HepG2 (cell line): ENCODE measurements around the gene OR2T27. TPM values are rescaled to one million over a fixed set of nuclear protein-coding genes. Genes with fewer than 3 reads are reported as not detected.

ENCODE experiments used
- ATAC-seq: fragments of 200-7000 bp; cut with Tn5 transposase; 3 replicates; pipeline ENCODE4 v1.9.1; 2020; ENCODE audit warnings: mild to moderate bottlenecking, moderate library complexity
- BruUV-seq: library from RNA; stranded (reverse); fragments of 400-500 nt; replicated peaks from 2 replicates; lab custom pipeline; 2021; lab: Mats Ljungman, UMichigan
- CTCF ChIA-PET: fragments of 300-600 bp; formaldehyde crosslinking; extraction: SDS; loops from one replicate; lab custom pipeline; 2021; ENCODE audit warnings: low total read pairs, inconsistent platforms, low intra/inter-chr PET ratio; lab: Yijun Ruan, JAX
- POLR2A ChIA-PET: fragments of 350-600 bp; sonication (Branson Sonifier 250); formaldehyde crosslinking; loops from one replicate; lab custom pipeline; 2020; ENCODE audit warnings: antibody characterized with exemption, inconsistent platforms; lab: Yijun Ruan, JAX
- DNase-seq: peaks from one replicate; pipeline ENCODE4 v3.0.0-alpha.2; 2015; ENCODE audit warnings: low spot score
- FAIRE-seq: peaks from 3 replicates; lab custom pipeline; 2011; peaks lifted over from hg19 to GRCh38; lab: Jason Lieb, UNC
- H2AFZ ChIP-seq: one replicate; pipeline ENCODE4 v1.6.1; 2011; ENCODE audit warnings: low read length, inconsistent platforms
- H3K27ac ChIP-seq: fragments of 300-600 bp; 3 replicates; pipeline ENCODE4 v1.8.0; 2011; ENCODE audit warnings: mixed run types, mild to moderate bottlenecking, mixed read lengths, low read length, inconsistent platforms; ENCODE audit not compliant: insufficient read depth; ENCODE audit errors: extremely low read length
- H3K27me3 ChIP-seq, 2 experiments: fragments of 200-600 bp in 1 of 2; 2 replicates in 1 of 2; 3 replicates in 1 of 2; pipeline versions ENCODE4 v1.6.0 to v1.8.0; 2011; ENCODE audit warnings: low read length in 2 of 2, mild to moderate bottlenecking in 2 of 2, moderate library complexity in 2 of 2, inconsistent platforms in 1 of 2; ENCODE audit not compliant: insufficient read depth in 2 of 2, control insufficient read depth in 1 of 2
- H3K36me3 ChIP-seq, 2 experiments: fragments of 200-600 bp in 1 of 2; replicated peaks in 1 of 2; 2 replicates in 1 of 2; 3 replicates in 1 of 2; pipeline versions ENCODE4 v1.5.1 to v1.8.0; 2011; ENCODE audit warnings: low read length in 2 of 2, inconsistent platforms in 1 of 2; ENCODE audit not compliant: insufficient read depth in 2 of 2, control insufficient read depth in 1 of 2
- H3K4me1 ChIP-seq: 2 replicates; pipeline ENCODE4 v1.5.1; 2012; ENCODE audit warnings: low read length, inconsistent platforms; ENCODE audit not compliant: insufficient read depth
- H3K4me2 ChIP-seq: 2 replicates; pipeline ENCODE4 v1.6.0; 2011; ENCODE audit warnings: low read depth, low read length, inconsistent platforms
- H3K4me3 ChIP-seq, 3 experiments: fragments of 200-600 bp in 1 of 3; sonication (generic), shearing (Covaris generic) in 1 of 3; replicated peaks in 1 of 3; 2 replicates each; pipeline ENCODE4 v1.5.1; 2011 to 2016; ENCODE audit warnings: low read length in 3 of 3, inconsistent platforms in 2 of 3, low read depth in 2 of 3, mild to moderate bottlenecking in 2 of 3, control low read depth in 1 of 3, mixed read lengths in 1 of 3; ENCODE audit not compliant: insufficient read depth in 1 of 3
- H3K79me2 ChIP-seq: one replicate; pipeline ENCODE4 v1.6.1; 2011; ENCODE audit warnings: low read length, inconsistent platforms; ENCODE audit not compliant: insufficient read depth
- H3K9ac ChIP-seq: 2 replicates; pipeline ENCODE4 v1.6.0; 2011; ENCODE audit warnings: mild to moderate bottlenecking, low read depth, low read length, inconsistent platforms; ENCODE audit not compliant: insufficient read depth
- H3K9me3 ChIP-seq: 2 replicates; pipeline ENCODE4 v1.5.1; 2012; ENCODE audit warnings: mild to moderate bottlenecking, low read length
- H4K20me1 ChIP-seq: 2 replicates; pipeline ENCODE4 v1.6.0; 2011; ENCODE audit warnings: inconsistent platforms, mild to moderate bottlenecking, low read length, moderate library complexity; ENCODE audit not compliant: insufficient read depth
- ATF3 ChIP-seq: sonication (generic); formaldehyde crosslinking; IDR thresholded peaks from 2 replicates; pipeline ENCODE4 v1.4.0; 2020; ENCODE audit warnings: missing genetic modification reagents
- HDAC1 ChIP-seq: sonication (generic); formaldehyde crosslinking; IDR thresholded peaks from 2 replicates; pipeline ENCODE4 v1.5.1; 2020; ENCODE audit warnings: mild to moderate bottlenecking, missing genetic modification reagents
- KDM1A ChIP-seq: IDR thresholded peaks from 2 replicates; pipeline ENCODE4 v1.6.1; 2016; ENCODE audit warnings: missing compliant biosample characterization
- KLF13 ChIP-seq: sonication (generic); formaldehyde crosslinking; IDR thresholded peaks from 2 replicates; pipeline ENCODE4 v1.4.0; 2020; ENCODE audit warnings: mild to moderate bottlenecking, missing genetic modification reagents
- MXI1 ChIP-seq: IDR thresholded peaks from 3 replicates; pipeline ENCODE4 v1.6.1; 2012; ENCODE audit warnings: low read depth, low read length, inconsistent platforms, borderline replicate concordance
- NR2F2 ChIP-seq: IDR thresholded peaks from 2 replicates; pipeline ENCODE4 v1.6.1; 2012; ENCODE audit warnings: low read depth, inconsistent platforms, borderline replicate concordance
- REXO4 ChIP-seq: sonication (generic); formaldehyde crosslinking; IDR thresholded peaks from 2 replicates; pipeline ENCODE4 v1.8.0; 2022; ENCODE audit warnings: missing genetic modification reagents, mild to moderate bottlenecking, borderline replicate concordance
- TAF1 ChIP-seq: sonication (generic); formaldehyde crosslinking; IDR thresholded peaks from 2 replicates; pipeline ENCODE4 v1.4.0; 2020; ENCODE audit warnings: missing genetic modification reagents
- TAF15 ChIP-seq: fragments of 200-400 bp; formaldehyde crosslinking; IDR thresholded peaks from one replicate; pipeline ENCODE4 v1.6.1; 2018; ENCODE audit warnings: mild to moderate bottlenecking, low read depth, low read length; ENCODE audit not compliant: poor library complexity, severe bottlenecking
- ZBTB21 ChIP-seq: sonication (generic); formaldehyde crosslinking; IDR thresholded peaks from 2 replicates; pipeline ENCODE4 v1.4.0; 2020; ENCODE audit warnings: missing genetic modification reagents
- ZC3H4 ChIP-seq: sonication (generic); formaldehyde crosslinking; IDR thresholded peaks from 2 replicates; pipeline ENCODE4 v1.4.0; 2020; ENCODE audit warnings: missing genetic modification reagents, borderline replicate concordance
- ZFP36L2 ChIP-seq: sonication (generic); formaldehyde crosslinking; IDR thresholded peaks from 2 replicates; pipeline ENCODE4 v1.4.0; 2020; ENCODE audit warnings: missing genetic modification reagents
- ZKSCAN8 ChIP-seq: IDR thresholded peaks from 2 replicates; pipeline ENCODE4 v1.6.1; 2016; ENCODE audit warnings: borderline replicate concordance, missing genetic modification reagents, missing compliant biosample characterization
- ZNF432 ChIP-seq: sonication (generic); formaldehyde crosslinking; IDR thresholded peaks from 2 replicates; pipeline ENCODE4 v1.5.0; 2020; ENCODE audit warnings: missing genetic modification reagents, mild to moderate bottlenecking, borderline replicate concordance
- ZNF557 ChIP-seq: sonication (generic); formaldehyde crosslinking; IDR thresholded peaks from 2 replicates; pipeline ENCODE4 v1.4.0; 2020; ENCODE audit warnings: missing genetic modification reagents
- ZNF674 ChIP-seq: sonication (generic); formaldehyde crosslinking; IDR thresholded peaks from 2 replicates; pipeline ENCODE4 v1.5.0; 2020; ENCODE audit warnings: low read depth, mild to moderate bottlenecking, missing genetic modification reagents
- ZNF75D ChIP-seq: sonication (generic); formaldehyde crosslinking; IDR thresholded peaks from 2 replicates; pipeline ENCODE4 v1.8.1; 2023; ENCODE audit warnings: missing genetic modification reagents, mild to moderate bottlenecking, borderline replicate concordance
- WGBS: methylation state at CpG from one replicate; pipeline ENCODE4 v1.1.6; 2017; ENCODE audit warnings: low lambda C conversion rate; 5-methylcytosine and 5-hydroxymethylcytosine counted together
- in situ Hi-C: cut with HindIII; loops from 2 replicates; pipeline ENCODE4 v1.10.0; 2017; ENCODE audit warnings: low pct_unique_long_range_greater_than_20kb; ENCODE audit not compliant: extremely low pct_ligation_motif_present
- intact Hi-C: fragments of 100-400 bp; cut with micrococcal nuclease; formaldehyde crosslinking; loops from one replicate; pipeline ENCODE4 v1.10.0; 2022; ENCODE audit not compliant: unreplicated experiment
- polyA plus RNA-seq, 8 experiments: library from polyadenylated mRNA; depleted of rRNA in 3 of 8; stranded (reverse) in 7 of 8; unstranded in 1 of 8; fragments of >200 nt; fragmentation: Illumina TruSeq in 4 of 8; extraction: Trizol in 4 of 8; gene quantifications; 2 replicates each; pipeline versions ENCODE4 v1.2.1 to v1.2.3, GENCODE V29; 2011 to 2016; ENCODE audit warnings: low read depth in 4 of 8, missing spikeins in 1 of 8, mixed read lengths in 1 of 8; ENCODE audit not compliant: insufficient read depth in 1 of 8
- total RNA-seq, 5 experiments: library from RNA; depleted of rRNA; stranded (reverse); fragments of >200 nt; fragmentation: Illumina TruSeq; extraction: Trizol; gene quantifications; 2 replicates each; pipeline ENCODE4 v1.2.3, GENCODE V29; 2016; ENCODE audit warnings: low read depth in 1 of 5
- TF ChIP-seq, protein P1 (sequence below): sonication (generic); formaldehyde crosslinking; IDR thresholded peaks from 2 replicates; pipeline ENCODE4 v1.4.0; 2020; ENCODE audit warnings: missing genetic modification reagents

Gene OR2T27
- total and polyA plus RNA-seq, 2 of the 13 experiments (the other 11 are each of a cell fraction or from before 2014, with no cell fraction given): not detected

DNA sequence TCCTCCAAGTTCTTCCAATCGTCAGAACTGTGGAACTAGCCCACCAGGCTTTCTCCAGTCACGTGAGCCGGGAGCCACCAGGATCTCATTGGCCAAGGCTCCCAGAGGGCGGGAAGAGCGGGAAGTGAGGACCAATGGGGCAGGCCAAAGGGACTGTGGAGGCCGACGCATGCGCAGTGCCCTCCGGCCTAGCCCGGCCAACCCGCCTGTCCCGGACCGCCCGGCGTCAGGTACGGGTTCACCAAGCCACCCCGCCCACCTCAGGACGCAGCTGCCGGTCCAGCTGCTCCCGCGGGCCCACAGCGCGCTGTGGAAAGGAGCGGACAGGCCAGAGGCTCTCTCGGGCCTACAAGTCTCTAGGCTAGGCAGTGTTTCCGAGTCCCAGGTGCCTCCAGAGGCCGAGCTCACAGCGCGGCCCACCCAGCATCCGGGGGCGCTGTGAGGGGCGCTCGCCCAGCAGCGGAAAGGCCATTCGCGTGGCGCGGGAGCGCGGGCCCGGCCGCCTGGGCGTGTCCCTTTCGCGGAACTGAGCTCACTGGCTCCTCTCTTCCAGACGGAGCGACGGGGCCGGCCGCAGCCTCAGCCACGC lies 36.3 kb upstream of the OR2T27 start (continued):
- TF ChIP-seq, protein P1, sequence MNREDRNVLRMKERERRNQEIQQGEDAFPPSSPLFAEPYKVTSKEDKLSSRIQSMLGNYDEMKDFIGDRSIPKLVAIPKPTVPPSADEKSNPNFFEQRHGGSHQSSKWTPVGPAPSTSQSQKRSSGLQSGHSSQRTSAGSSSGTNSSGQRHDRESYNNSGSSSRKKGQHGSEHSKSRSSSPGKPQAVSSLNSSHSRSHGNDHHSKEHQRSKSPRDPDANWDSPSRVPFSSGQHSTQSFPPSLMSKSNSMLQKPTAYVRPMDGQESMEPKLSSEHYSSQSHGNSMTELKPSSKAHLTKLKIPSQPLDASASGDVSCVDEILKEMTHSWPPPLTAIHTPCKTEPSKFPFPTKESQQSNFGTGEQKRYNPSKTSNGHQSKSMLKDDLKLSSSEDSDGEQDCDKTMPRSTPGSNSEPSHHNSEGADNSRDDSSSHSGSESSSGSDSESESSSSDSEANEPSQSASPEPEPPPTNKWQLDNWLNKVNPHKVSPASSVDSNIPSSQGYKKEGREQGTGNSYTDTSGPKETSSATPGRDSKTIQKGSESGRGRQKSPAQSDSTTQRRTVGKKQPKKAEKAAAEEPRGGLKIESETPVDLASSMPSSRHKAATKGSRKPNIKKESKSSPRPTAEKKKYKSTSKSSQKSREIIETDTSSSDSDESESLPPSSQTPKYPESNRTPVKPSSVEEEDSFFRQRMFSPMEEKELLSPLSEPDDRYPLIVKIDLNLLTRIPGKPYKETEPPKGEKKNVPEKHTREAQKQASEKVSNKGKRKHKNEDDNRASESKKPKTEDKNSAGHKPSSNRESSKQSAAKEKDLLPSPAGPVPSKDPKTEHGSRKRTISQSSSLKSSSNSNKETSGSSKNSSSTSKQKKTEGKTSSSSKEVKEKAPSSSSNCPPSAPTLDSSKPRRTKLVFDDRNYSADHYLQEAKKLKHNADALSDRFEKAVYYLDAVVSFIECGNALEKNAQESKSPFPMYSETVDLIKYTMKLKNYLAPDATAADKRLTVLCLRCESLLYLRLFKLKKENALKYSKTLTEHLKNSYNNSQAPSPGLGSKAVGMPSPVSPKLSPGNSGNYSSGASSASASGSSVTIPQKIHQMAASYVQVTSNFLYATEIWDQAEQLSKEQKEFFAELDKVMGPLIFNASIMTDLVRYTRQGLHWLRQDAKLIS (CRISPR knock-in tag): no peak
- TF ChIP-seq ZC3H4 (CRISPR knock-in tag) (no peak), ZNF432 (CRISPR knock-in tag) (no peak), REXO4 (CRISPR knock-in tag) (no peak), TAF15 (no peak), ZNF674 (no peak)
- TF ChIP-seq, all 625 proteins: peak for 0

DNA sequence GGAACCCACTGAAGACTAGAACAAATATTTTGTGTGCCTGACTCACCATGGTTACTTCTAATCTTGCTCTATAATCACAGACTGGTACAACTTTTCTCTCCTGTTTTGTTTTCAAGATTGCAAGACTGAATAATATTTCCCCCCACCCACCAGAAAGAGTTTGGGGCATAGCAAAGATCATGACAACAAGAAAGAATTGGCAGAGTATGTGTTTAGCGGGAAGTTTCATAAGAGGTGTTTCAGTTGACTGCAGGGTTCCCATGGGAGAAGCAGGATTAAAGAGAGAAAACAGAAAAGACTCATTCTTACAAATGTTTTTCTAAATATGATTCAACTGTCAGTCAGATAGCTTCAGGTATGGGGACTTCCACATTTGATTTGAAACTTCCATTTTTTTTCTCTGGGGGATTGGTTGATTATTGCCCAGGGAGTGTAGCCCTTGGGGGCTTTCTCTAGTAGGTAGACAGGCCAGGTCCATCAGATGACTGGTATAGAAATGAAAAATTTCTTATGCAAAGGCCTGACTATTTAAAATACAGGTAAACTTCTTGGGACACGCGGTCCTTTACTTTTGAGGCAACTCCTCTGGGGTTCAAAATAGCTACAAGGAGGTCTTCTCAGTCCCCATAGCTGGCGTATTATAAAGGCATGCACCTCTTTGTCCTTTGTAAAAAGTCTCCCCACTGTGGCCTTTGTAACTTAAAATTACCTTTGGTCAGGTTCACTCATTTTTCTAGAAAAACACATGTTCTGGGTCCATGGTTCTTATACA lies 33.4 kb upstream of the OR2T27 start:
- 50% methylated on average over 4 of the region's 4 CpGs for WGBS
- TF ChIP-seq ATF3 (CRISPR knock-in tag) (no peak), ZNF557 (CRISPR knock-in tag) (no peak), HDAC1 (CRISPR knock-in tag) (no peak), MXI1 (no peak), NR2F2 (no peak), TAF1 (CRISPR knock-in tag) (no peak), ZBTB21 (CRISPR knock-in tag) (no peak), ZNF75D (CRISPR knock-in tag) (no peak), KDM1A (CRISPR knock-in tag) (no peak), ZKSCAN8 (CRISPR knock-in tag) (no peak), ZFP36L2 (no peak), KLF13 (CRISPR knock-in tag) (no peak)
- TF ChIP-seq, all 625 proteins: peak for 0
- ChIA-PET CTCF (interaction anchor here (1.1 kb wide), 1 partner anchor 66 kb away, joined by 4 read pairs; no protein-coding TSS in a partner anchor), POLR2A (no interaction called here)
- no peak for ATAC-seq
- no peak overlapping the region for H3K4me2 ChIP-seq
- intact Hi-C loops: no loop called here
- no peak overlapping the region for H2AFZ ChIP-seq
- no peak overlapping the region for H3K4me3 ChIP-seq
- no peak for DNase-seq
- H3K36me3 ChIP-seq: no peaks in the 10 kb centered on the region
- FAIRE-seq: no peak
- in situ Hi-C loops: no loop called here
- no peaks in the 10 kb centered on the region for H3K9me3 ChIP-seq
- no peak overlapping the region for H3K27ac ChIP-seq
- H4K20me1 ChIP-seq: no peaks in the 10 kb centered on the region
- H3K4me1 ChIP-seq: no peaks in the 10 kb centered on the region
- no peaks in the 10 kb centered on the region for H3K27me3 ChIP-seq
- H3K79me2 ChIP-seq: no peaks in the 10 kb centered on the region
- no peak overlapping the region for H3K9ac ChIP-seq
- no TSS peak for BruUV-seq
